Fibroblast of pulmonary artery (primary cell): ENCODE data around the gene ME3.

ENCODE experiments used
- DNase-seq: peaks from one replicate; pipeline ENCODE4 v3.0.0-alpha.2; 2010; ENCODE audit warnings: low read depth
- H3K4me3 ChIP-seq: replicated peaks from 2 replicates; pipeline ENCODE4 v1.5.1; 2011; ENCODE audit warnings: low read depth, mild to moderate bottlenecking, control low read depth, low read length, moderate library complexity
- TF ChIP-seq, protein P1 (sequence below): IDR thresholded peaks from 2 replicates; pipeline ENCODE4 v1.5.1; 2011; ENCODE audit warnings: mild to moderate bottlenecking, control low read depth, low read length, inconsistent platforms; ENCODE audit errors: missing control alignments

Gene ME3

DNA sequence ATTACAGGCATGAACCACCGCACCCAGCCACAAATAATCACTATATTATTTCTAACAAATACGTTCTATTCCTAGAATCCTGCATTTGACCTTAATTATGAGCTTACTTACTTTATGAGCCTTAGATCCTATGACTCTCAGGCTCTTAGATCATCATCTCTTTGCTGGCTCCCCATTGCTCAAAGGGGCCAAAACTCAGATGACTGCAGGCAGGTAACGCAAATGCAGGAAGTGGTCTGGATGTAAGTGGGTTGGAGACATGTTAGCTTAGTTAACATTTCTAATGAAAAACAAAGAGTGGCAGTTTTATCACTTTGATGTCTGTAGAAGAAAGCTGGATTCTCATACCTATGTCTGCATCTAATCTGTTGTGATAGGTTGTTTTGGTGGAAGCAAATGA lies 274.3 kb downstream of the ME3 start:
- H3K4me3 ChIP-seq, result no peak overlapping the region
- DNase-seq, result no peak
- TF ChIP-seq, protein P1, sequence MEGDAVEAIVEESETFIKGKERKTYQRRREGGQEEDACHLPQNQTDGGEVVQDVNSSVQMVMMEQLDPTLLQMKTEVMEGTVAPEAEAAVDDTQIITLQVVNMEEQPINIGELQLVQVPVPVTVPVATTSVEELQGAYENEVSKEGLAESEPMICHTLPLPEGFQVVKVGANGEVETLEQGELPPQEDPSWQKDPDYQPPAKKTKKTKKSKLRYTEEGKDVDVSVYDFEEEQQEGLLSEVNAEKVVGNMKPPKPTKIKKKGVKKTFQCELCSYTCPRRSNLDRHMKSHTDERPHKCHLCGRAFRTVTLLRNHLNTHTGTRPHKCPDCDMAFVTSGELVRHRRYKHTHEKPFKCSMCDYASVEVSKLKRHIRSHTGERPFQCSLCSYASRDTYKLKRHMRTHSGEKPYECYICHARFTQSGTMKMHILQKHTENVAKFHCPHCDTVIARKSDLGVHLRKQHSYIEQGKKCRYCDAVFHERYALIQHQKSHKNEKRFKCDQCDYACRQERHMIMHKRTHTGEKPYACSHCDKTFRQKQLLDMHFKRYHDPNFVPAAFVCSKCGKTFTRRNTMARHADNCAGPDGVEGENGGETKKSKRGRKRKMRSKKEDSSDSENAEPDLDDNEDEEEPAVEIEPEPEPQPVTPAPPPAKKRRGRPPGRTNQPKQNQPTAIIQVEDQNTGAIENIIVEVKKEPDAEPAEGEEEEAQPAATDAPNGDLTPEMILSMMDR, result no peak

DNA sequence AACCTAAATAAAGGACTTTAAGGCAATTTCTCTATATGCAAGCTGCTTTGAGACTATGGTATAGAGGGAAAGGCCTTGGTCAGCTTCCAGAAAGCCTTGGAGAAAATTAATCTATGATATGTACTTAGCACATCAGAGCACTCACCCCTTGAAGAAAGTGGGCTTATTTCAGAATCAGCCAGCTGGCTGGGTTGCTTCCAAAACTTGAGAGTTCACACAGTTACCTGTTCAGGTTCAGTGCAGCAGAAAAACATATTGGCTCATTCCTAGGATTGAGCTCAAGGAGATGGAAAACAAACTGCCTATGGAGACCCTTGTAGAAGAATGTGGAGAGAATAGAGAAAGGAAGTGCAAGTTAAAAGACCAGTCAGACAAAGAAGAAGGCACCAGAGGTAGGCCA lies 275.1 kb downstream of the ME3 start:
- DNase-seq, result no peak
- no peak overlapping the region for H3K4me3 ChIP-seq
- TF ChIP-seq, protein P1, result no peak

DNA sequence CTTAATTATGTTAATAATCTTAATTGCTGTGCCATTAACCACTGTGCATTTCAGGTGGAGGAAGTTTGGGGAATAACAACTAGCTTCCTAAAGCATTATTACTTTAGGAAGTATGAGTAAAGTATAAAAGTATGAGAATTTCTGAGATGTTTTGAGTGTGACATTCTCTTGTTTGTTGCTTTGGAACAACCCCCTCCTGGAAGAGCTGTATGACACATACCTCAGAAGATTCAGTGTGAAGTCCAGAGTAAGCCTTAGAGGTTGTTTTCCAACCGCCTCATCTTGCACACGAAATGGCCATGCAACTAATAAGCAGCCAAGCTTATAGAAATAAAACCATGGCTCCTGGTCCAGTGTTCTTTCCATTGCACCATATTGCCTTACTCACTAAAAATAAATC lies 276.0 kb downstream of the ME3 start:
- DNase-seq, result peak; percentile 38
- H3K4me3 ChIP-seq, result no peak overlapping the region

DNA sequence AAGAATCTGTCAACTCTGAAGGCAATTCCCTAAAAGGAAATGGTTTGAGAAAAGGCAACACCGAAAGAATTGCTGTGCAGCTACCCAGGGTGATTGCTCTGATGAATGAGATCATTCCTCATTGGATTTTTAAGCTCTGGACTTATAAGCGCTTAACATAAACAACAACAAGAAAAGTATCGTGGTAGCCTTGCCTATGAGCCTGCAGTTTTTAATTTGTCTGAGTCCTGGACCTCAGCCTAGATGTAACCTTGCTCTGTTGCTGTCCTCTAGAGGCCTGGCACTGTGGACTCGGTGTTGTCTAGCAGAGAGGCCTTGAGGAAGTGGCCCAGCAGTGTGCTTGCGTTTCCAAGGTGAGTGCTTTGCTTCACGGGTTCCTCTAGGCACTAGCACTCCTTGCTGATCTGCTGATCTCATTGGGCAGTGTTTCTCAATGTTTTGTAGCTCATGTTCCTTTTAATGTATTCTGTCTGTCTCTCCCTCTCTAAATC lies 277.3 kb downstream of the ME3 start:
- peak; percentile 8 for DNase-seq
- TF ChIP-seq, protein P1, result no peak
- H3K4me3 ChIP-seq, result no peak overlapping the region

More for the DNA sequence above, 276.0 kb downstream of the ME3 start:
- TF ChIP-seq, protein P1, result no peak
